Thyroid gland (tissue), 4 donors: ENCODE results near the gene RAB40A.

ENCODE experiments used
- POLR2A ChIP-seq, 2 donors: fragments of 450-650 bp; IDR thresholded peaks; one replicate each; pipeline ENCODE4 v1.6.1; 2017; ENCODE audit warnings: antibody characterized with exemption in 2 of 2, mild to moderate bottlenecking in 2 of 2, moderate library complexity in 1 of 2
- TF ChIP-seq, protein P1 (sequence below), 6 experiments: fragments of 200-600 bp in 3 of 6; fragments of 450-650 bp in 3 of 6; sonication (generic) in 3 of 6; IDR thresholded peaks; one replicate each; pipeline ENCODE4 v1.5.1; 2016 to 2019; ENCODE audit warnings: antibody characterized with exemption in 6 of 6, mild to moderate bottlenecking in 2 of 6, inconsistent platforms in 1 of 6, moderate library complexity in 1 of 6

DNA sequence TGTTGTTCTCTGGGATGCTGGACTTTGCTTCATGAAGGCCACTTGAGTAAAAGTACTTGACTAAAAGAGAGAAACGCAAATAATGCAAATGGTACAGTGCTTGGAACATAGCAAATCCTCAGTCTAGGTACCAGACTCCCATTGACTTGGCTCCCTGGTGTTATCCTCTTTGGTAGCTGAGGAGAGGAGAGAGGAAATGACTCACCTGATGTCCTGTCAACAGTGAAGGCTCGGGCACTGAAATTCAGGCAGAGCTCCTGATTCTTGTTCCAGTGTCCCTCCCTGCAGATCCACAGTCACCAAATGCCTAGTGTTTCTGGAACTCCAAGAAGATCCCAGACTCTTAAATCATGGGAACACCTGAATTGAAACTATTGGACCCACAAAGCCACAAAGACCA, 43.5 kb upstream of the RAB40A start:
- TF ChIP-seq, protein P1, sequence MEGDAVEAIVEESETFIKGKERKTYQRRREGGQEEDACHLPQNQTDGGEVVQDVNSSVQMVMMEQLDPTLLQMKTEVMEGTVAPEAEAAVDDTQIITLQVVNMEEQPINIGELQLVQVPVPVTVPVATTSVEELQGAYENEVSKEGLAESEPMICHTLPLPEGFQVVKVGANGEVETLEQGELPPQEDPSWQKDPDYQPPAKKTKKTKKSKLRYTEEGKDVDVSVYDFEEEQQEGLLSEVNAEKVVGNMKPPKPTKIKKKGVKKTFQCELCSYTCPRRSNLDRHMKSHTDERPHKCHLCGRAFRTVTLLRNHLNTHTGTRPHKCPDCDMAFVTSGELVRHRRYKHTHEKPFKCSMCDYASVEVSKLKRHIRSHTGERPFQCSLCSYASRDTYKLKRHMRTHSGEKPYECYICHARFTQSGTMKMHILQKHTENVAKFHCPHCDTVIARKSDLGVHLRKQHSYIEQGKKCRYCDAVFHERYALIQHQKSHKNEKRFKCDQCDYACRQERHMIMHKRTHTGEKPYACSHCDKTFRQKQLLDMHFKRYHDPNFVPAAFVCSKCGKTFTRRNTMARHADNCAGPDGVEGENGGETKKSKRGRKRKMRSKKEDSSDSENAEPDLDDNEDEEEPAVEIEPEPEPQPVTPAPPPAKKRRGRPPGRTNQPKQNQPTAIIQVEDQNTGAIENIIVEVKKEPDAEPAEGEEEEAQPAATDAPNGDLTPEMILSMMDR (IDR thresholded peaks at IDR 0.05), result no peak
- TF ChIP-seq POLR2A (IDR thresholded peaks at IDR 0.05), result no peak
